ENCODE results near the gene EIF4E3. TPM values are rescaled to one million over a fixed set of nuclear protein-coding genes. Genes with fewer than 3 reads are reported as not detected.
A peak's percentile ranks its signal among the peaks of the same experiment; 100 is the strongest.

The EIF4E3 gene
- total RNA-seq, 6 donors from 2014 or later = 7.3 to 40.2 (median 21.2) TPM

- Histone ChIP-seq H3K4me3 (peak overlapping the region in 1 of 4 donors; percentile 3), H3K9me3 (no peaks in the 10 kb centered on the region), H3K36me3 (peaks cover 0 to 17% (median 0%) of the 10 kb centered on the region in 4 donors), H3K4me1 (peaks cover 28 to 41% (median 35%) of the 10 kb centered on the region in 4 donors), H3K27ac (peak overlapping the region in 3 of 4 donors; percentile 51 to 66 (median 54)), H3K27me3 (no peaks in the 10 kb centered on the region)
- 63 to 74% methylated on average over 8 of the region's 8 CpGs for WGBS, 2 donors
- TF ChIP-seq EP300 (IDR thresholded peaks at IDR 0.05) = no peak
- TF ChIP-seq POLR2A (IDR thresholded peaks at IDR 0.05) = no peak
- TF ChIP-seq CTCF (IDR thresholded peaks at IDR 0.05) = no peak
- TF ChIP-seq POLR2AphosphoS5 (IDR thresholded peaks at IDR 0.05) = no peak
- DNase-seq (peak; percentile 51 to 74), ATAC-seq (ENCODE audit: low FRiP score in 2 of 2) (peak in 1 of 2 donors; percentile 77)
Measured at GRCh38 chr3:71693641-71694040, 31.6 kb downstream of the EIF4E3 start.

GRCh38 chr3:71692139-71692538 is 33.1 kb downstream of the EIF4E3 start:
- H3K36me3 ChIP-seq = peaks cover 0 to 9% (median 0%) of the 10 kb centered on the region in 4 donors
- no peak overlapping the region for H3K4me3 ChIP-seq
- H3K4me1 ChIP-seq = peaks cover 28 to 41% (median 35%) of the 10 kb centered on the region in 4 donors
- H3K9me3 ChIP-seq = no peaks in the 10 kb centered on the region
- no peaks in the 10 kb centered on the region for H3K27me3 ChIP-seq
- WGBS, 2 donors = 97 to 100% methylated on average over 1 of the region's 1 CpG
- ATAC-seq (ENCODE audit: low FRiP score in 2 of 2) = no peak
- TF ChIP-seq POLR2A (IDR thresholded peaks at IDR 0.05) (no peak), EP300 (IDR thresholded peaks at IDR 0.05) (no peak), POLR2AphosphoS5 (IDR thresholded peaks at IDR 0.05) (no peak), CTCF (IDR thresholded peaks at IDR 0.05) (no peak)
- no peak for DNase-seq
- H3K27ac ChIP-seq = no peak overlapping the region

- Histone ChIP-seq H3K4me3 (no peak overlapping the region), H3K36me3 (peaks cover 0 to 4% (median 0%) of the 10 kb centered on the region in 4 donors), H3K27ac (peak overlapping the region in 1 of 4 donors; percentile 15), H3K9me3 (no peaks in the 10 kb centered on the region), H3K27me3 (no peaks in the 10 kb centered on the region), H3K4me1 (peaks cover 29 to 41% (median 36%) of the 10 kb centered on the region in 4 donors)
- WGBS, 2 donors = 21 to 26% methylated on average over 4 of the region's 4 CpGs
- TF ChIP-seq EP300 (IDR thresholded peaks at IDR 0.05) (no peak), POLR2AphosphoS5 (IDR thresholded peaks at IDR 0.05) (no peak), POLR2A (IDR thresholded peaks at IDR 0.05) (no peak), CTCF (IDR thresholded peaks at IDR 0.05) (no peak)
- DNase-seq (no peak), ATAC-seq (ENCODE audit: low FRiP score in 2 of 2) (peak in 1 of 2 donors; percentile 76)
Measured at GRCh38 chr3:71690341-71690841, 34.8 kb downstream of the EIF4E3 start.

GRCh38 chr3:71689291-71689690 is 35.9 kb downstream of the EIF4E3 start:
- H3K27me3 ChIP-seq = no peaks in the 10 kb centered on the region
- H3K9me3 ChIP-seq = no peaks in the 10 kb centered on the region
- no peak for ATAC-seq (ENCODE audit: low FRiP score in 2 of 2)
- H3K4me3 ChIP-seq = no peak overlapping the region
- TF ChIP-seq CTCF (IDR thresholded peaks at IDR 0.05) (no peak), POLR2AphosphoS5 (IDR thresholded peaks at IDR 0.05) (no peak), EP300 (IDR thresholded peaks at IDR 0.05) (no peak), POLR2A (IDR thresholded peaks at IDR 0.05) (no peak)
- WGBS, 2 donors = 80 to 87% methylated on average over 3 of the region's 3 CpGs
- DNase-seq = no peak
- peaks cover 27 to 43% (median 37%) of the 10 kb centered on the region in 4 donors for H3K4me1 ChIP-seq
- H3K36me3 ChIP-seq = peaks cover 0 to 4% (median 0%) of the 10 kb centered on the region in 4 donors
- no peak overlapping the region for H3K27ac ChIP-seq

GRCh38 chr3:71688121-71688520 is 37.1 kb downstream of the EIF4E3 start:
- H3K4me3 ChIP-seq = no peak overlapping the region
- no peaks in the 10 kb centered on the region for H3K27me3 ChIP-seq
- no peak for DNase-seq
- TF ChIP-seq POLR2AphosphoS5 (IDR thresholded peaks at IDR 0.05) (no peak), POLR2A (IDR thresholded peaks at IDR 0.05) (no peak), EP300 (IDR thresholded peaks at IDR 0.05) (no peak), CTCF (IDR thresholded peaks at IDR 0.05) (no peak)
- H3K9me3 ChIP-seq = no peaks in the 10 kb centered on the region
- peaks cover 0 to 4% (median 0%) of the 10 kb centered on the region in 4 donors for H3K36me3 ChIP-seq
- WGBS, 2 donors = 88 to 95% methylated on average over 1 of the region's 1 CpG
- no peak overlapping the region for H3K27ac ChIP-seq
- ATAC-seq (ENCODE audit: low FRiP score in 2 of 2) = no peak
- H3K4me1 ChIP-seq = peaks cover 28 to 36% (median 34%) of the 10 kb centered on the region in 4 donors

Measured in upper lobe of left lung (tissue), 6 donors.